CD4-positive, alpha-beta memory T cell (primary cell): ENCODE data around the gene OR10V1. TPM values are rescaled to one million over a fixed set of nuclear protein-coding genes. Genes with fewer than 3 reads are reported as not detected.

Experiments used
- CTCF ChIA-PET: fragments of 350-600 bp; sonication (Branson Sonifier 250); formaldehyde crosslinking; loops from one replicate; lab custom pipeline; 2021; ENCODE audit warnings: inconsistent platforms; ENCODE audit not compliant: partially characterized antibody; lab: Charles Lee
- POLR2A ChIA-PET: fragments of 350-600 bp; sonication (Branson Sonifier 250); formaldehyde crosslinking; loops from one replicate; lab custom pipeline; 2021; ENCODE audit not compliant: partially characterized antibody; lab: Charles Lee
- DNase-seq, 5 donors: peaks; one replicate each; pipeline versions ENCODE4 v3.0.0 to v3.0.0-alpha.2; 2020 to 2022; ENCODE audit warnings: mixed read lengths in 1 of 5
- H3K27ac ChIP-seq: one replicate; pipeline ENCODE4 v1.7.0; 2013; ENCODE audit warnings: low read depth, low read length
- H3K27me3 ChIP-seq: 2 replicates; pipeline ENCODE4 v1.7.0; 2013; ENCODE audit warnings: mild to moderate bottlenecking, low read length, moderate library complexity; ENCODE audit not compliant: insufficient read depth
- H3K36me3 ChIP-seq: 2 replicates; pipeline ENCODE4 v1.7.0; 2013; ENCODE audit warnings: mild to moderate bottlenecking, low read length, moderate library complexity; ENCODE audit not compliant: insufficient read depth
- H3K4me1 ChIP-seq: 2 replicates; pipeline ENCODE4 v1.7.0; 2013; ENCODE audit warnings: mild to moderate bottlenecking, low read length, moderate library complexity; ENCODE audit not compliant: insufficient read depth
- H3K4me3 ChIP-seq, 2 donors: one replicate each; pipeline ENCODE4 v1.7.0; 2013; ENCODE audit warnings: low read length in 2 of 2, mild to moderate bottlenecking in 1 of 2
- H3K9me3 ChIP-seq, 2 donors: one replicate each; pipeline ENCODE4 v1.7.0; 2013; ENCODE audit warnings: low read length in 2 of 2, control low read depth in 1 of 2; ENCODE audit not compliant: control insufficient read depth in 1 of 2
- H3K27ac Mint-ChIP-seq, 7 donors: one replicate each; pipeline ENCODE4 v1.8.0; 2020 to 2021; ENCODE audit warnings: mixed read lengths in 7 of 7, mild to moderate bottlenecking in 6 of 7, inconsistent platforms in 3 of 7, moderate library complexity in 3 of 7
- H3K27me3 Mint-ChIP-seq, 2 donors: one replicate each; pipeline ENCODE4 v1.8.0; 2020 to 2021; ENCODE audit warnings: mixed read lengths in 2 of 2
- H3K36me3 Mint-ChIP-seq, 2 donors: one replicate each; pipeline ENCODE4 v1.8.0; 2020 to 2021; ENCODE audit warnings: mixed read lengths in 2 of 2, inconsistent platforms in 1 of 2, mild to moderate bottlenecking in 1 of 2
- H3K4me1 Mint-ChIP-seq, 4 donors: one replicate each; pipeline ENCODE4 v1.8.0; 2020 to 2021; ENCODE audit warnings: mixed read lengths in 4 of 4, mild to moderate bottlenecking in 1 of 4
- H3K4me3 Mint-ChIP-seq, 8 donors: one replicate each; pipeline ENCODE4 v1.8.0; 2020 to 2021; ENCODE audit warnings: mixed read lengths in 8 of 8, mild to moderate bottlenecking in 7 of 8, moderate library complexity in 6 of 8, inconsistent platforms in 3 of 8
- H3K9me3 Mint-ChIP-seq, 8 donors: one replicate each; pipeline ENCODE4 v1.8.0; 2020 to 2021; ENCODE audit warnings: mixed read lengths in 8 of 8, mild to moderate bottlenecking in 5 of 8, inconsistent platforms in 3 of 8, moderate library complexity in 1 of 8
- intact Hi-C: fragments of 100-400 bp; cut with micrococcal nuclease; formaldehyde crosslinking; loops from one replicate; pipeline ENCODE4 v1.15.1; 2023
- polyA plus RNA-seq, 2 donors: library from polyadenylated mRNA; unstranded; fragments of 300-500 nt; fragmentation: Illumina TruSeq; gene quantifications; one replicate each; pipeline ENCODE4 v1.2.3, GENCODE V29; 2021
- total RNA-seq, 2 experiments: library from RNA; stranded (reverse); gene quantifications; one replicate each; pipeline ENCODE4 v1.2.3, GENCODE V29; 2021

OR10V1 gene
- total and polyA plus RNA-seq, 4 experiments from 2014 or later, result not detected

GRCh38 chr11:59669611-59670009 is 44.0 kb downstream of the OR10V1 start:
- Mint-ChIP-seq H3K9me3 (no peaks in the 10 kb centered on the region), H3K4me3 (peak overlapping the region; percentile 92 to 99 (median 96)), H3K4me1 (peaks cover 28 to 46% (median 35%) of the 10 kb centered on the region in 4 donors), H3K36me3 (peaks cover 26 to 41% of the 10 kb centered on the region in 2 donors), H3K27me3 (no peaks in the 10 kb centered on the region), H3K27ac (peak overlapping the region; percentile 97 to 100 (median 100))
- H3K36me3 ChIP-seq, result peaks cover 13% of the 10 kb centered on the region
- peak overlapping the region; percentile 99 for H3K27ac ChIP-seq
- peak overlapping the region; percentile 78 to 92 for H3K4me3 ChIP-seq
- peaks cover 31% of the 10 kb centered on the region for H3K4me1 ChIP-seq
- no peaks in the 10 kb centered on the region for H3K27me3 ChIP-seq
- intact Hi-C loops, result loop anchor here (1.0 to 2.0 kb wide), 8 partner anchors 54 to 1957 kb away; partner anchors contain the start of genes FAM111A, MED19, MRPL16 and OSBP
- POLR2A ChIA-PET, result interaction anchor here (0.8 to 2.7 kb wide), 17 partner anchors 10 to 140 kb away, joined by 3 to 74 read pairs (median 5); partner anchors contain the start of genes MRPL16, OSBP and STX3
- H3K9me3 ChIP-seq, result no peaks in the 10 kb centered on the region
- DNase-seq, result no peak
- CTCF ChIA-PET, result interaction anchor here (0.8 to 2.3 kb wide), 12 partner anchors 8 to 525 kb away, joined by 3 to 12 read pairs (median 4); partner anchors contain the start of genes DTX4, MRPL16 and OSBP

DNA sequence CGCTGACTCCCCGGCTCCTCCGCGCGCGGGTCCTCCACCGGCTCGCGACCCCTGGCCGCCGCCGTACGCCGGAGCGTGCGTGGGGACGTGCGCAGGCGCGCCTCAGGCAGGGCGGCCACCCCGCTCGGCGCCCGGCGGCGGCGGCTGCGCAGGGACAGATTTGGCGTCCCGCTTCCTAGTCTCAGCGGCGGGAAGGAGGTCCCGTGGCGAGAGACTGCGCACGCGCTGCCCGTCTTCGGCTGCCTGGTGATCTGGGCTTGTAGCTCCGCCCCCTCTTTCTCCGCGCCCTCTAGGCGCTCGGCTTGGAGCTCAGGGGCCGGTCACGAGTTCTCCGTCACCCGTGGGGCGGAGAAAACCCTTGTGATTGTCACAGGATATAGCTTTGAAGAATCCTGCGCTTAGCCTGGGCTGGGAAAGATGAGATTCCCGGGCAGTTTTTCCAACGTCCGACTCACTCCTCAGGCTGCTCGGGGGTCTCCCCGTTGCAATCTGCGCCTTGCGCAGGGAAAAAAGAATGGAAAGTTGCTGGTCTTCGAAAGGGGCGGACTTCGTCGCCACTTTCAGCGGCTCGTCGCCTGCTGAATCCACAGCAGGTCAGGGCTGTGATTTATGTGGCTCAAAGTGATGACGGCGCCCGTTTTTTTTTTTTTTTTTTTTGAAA is 44.6 kb downstream of the OR10V1 start, which contains the start of gene PATL1:
Gene PATL1 (minus strand): TSS at position 88 of the 661 bp plus-strand sequence. CDS start 142 bp downstream, outside the sequence.
- Histone ChIP-seq H3K4me1 (peaks cover 36% of the 10 kb centered on the region), H3K4me3 (peak within 1 kb of the TSS; percentile 83 to 92), H3K27ac (peak within 1 kb of the TSS; percentile 99), H3K9me3 (no peaks in the 10 kb centered on the region), H3K36me3 (peaks cover 14% of the 10 kb centered on the region), H3K27me3 (no peaks in the 10 kb centered on the region)
- peak within 1 kb of the TSS; percentile 97 to 100 (median 100) for H3K27ac Mint-ChIP-seq
- ChIA-PET CTCF (interaction anchor here (0.8 to 2.3 kb wide), 14 partner anchors 8 to 525 kb away, joined by 3 to 12 read pairs (median 4); partner anchors contain the start of genes DTX4, MRPL16, OSBP and STX3), POLR2A (interaction anchor here (0.8 to 2.7 kb wide), 19 partner anchors 10 to 140 kb away, joined by 3 to 74 read pairs (median 5); partner anchors contain the start of genes MRPL16, OSBP and STX3)
- no peaks in the 10 kb centered on the region for H3K9me3 Mint-ChIP-seq
- DNase-seq, result peak; percentile 98 to 100 (median 99)
- no peaks in the 10 kb centered on the region for H3K27me3 Mint-ChIP-seq
- H3K4me3 Mint-ChIP-seq, result peak within 1 kb of the TSS; percentile 92 to 99 (median 96)
- H3K4me1 Mint-ChIP-seq, result peaks cover 29 to 50% (median 38%) of the 10 kb centered on the region in 4 donors
- intact Hi-C loops, result loop anchor here (1.0 to 2.0 kb wide), 8 partner anchors 54 to 1956 kb away; partner anchors contain the start of genes FAM111A, MED19, MRPL16 and OSBP
- peaks cover 26 to 45% of the 10 kb centered on the region in 2 donors for H3K36me3 Mint-ChIP-seq

GRCh38 chr11:59668188-59668949 is 45.3 kb downstream of the OR10V1 start:
- peak overlapping the region; percentile 99 for H3K27ac ChIP-seq
- Mint-ChIP-seq H3K4me1 (peaks cover 30 to 57% (median 39%) of the 10 kb centered on the region in 4 donors), H3K36me3 (peaks cover 26 to 50% of the 10 kb centered on the region in 2 donors), H3K27ac (peak overlapping the region; percentile 88 to 100 (median 95)), H3K4me3 (peak overlapping the region; percentile 92 to 98 (median 94)), H3K27me3 (no peaks in the 10 kb centered on the region), H3K9me3 (no peaks in the 10 kb centered on the region)
- peak overlapping the region; percentile 18 to 83 for H3K4me3 ChIP-seq
- ChIA-PET CTCF (interaction anchor here (0.8 to 2.3 kb wide), 13 partner anchors 9 to 524 kb away, joined by 3 to 12 read pairs (median 4); partner anchors contain the start of genes DTX4, MRPL16, OSBP and STX3), POLR2A (interaction anchor here (0.8 to 2.7 kb wide), 18 partner anchors 9 to 141 kb away, joined by 3 to 74 read pairs (median 5); partner anchors contain the start of genes MRPL16, OSBP and STX3)
- peaks cover 17% of the 10 kb centered on the region for H3K36me3 ChIP-seq
- no peaks in the 10 kb centered on the region for H3K27me3 ChIP-seq
- intact Hi-C loops, result loop anchor here (2.0 kb wide), 3 partner anchors 134 to 1956 kb away; partner anchors contain the start of genes FAM111A, MED19 and TMX2
- H3K9me3 ChIP-seq, result no peaks in the 10 kb centered on the region
- peak in 1 of 5 donors; percentile 87 for DNase-seq
- H3K4me1 ChIP-seq, result peaks cover 43% of the 10 kb centered on the region

- ChIA-PET POLR2A (interaction anchor here (1.4 to 2.2 kb wide), 4 partner anchors 9 to 52 kb away, joined by 4 to 11 read pairs (median 4); partner anchors contain the start of gene OSBP), CTCF (no interaction called here)
- Mint-ChIP-seq H3K27me3 (no peaks in the 10 kb centered on the region), H3K4me1 (peaks cover 32 to 63% (median 40%) of the 10 kb centered on the region in 4 donors), H3K4me3 (peak overlapping the region; percentile 92 to 98 (median 94)), H3K36me3 (peaks cover 30 to 55% of the 10 kb centered on the region in 2 donors), H3K9me3 (no peaks in the 10 kb centered on the region), H3K27ac (peak overlapping the region; percentile 88 to 100 (median 95))
- Histone ChIP-seq H3K4me3 (peak overlapping the region; percentile 18 to 83), H3K9me3 (no peaks in the 10 kb centered on the region), H3K27ac (peak overlapping the region; percentile 99), H3K36me3 (peaks cover 23% of the 10 kb centered on the region), H3K4me1 (peaks cover 48% of the 10 kb centered on the region), H3K27me3 (no peaks in the 10 kb centered on the region)
- no peak for DNase-seq
- intact Hi-C loops, result loop anchor here (2.0 kb wide), 3 partner anchors 135 to 1955 kb away; partner anchors contain the start of genes FAM111A, MED19 and TMX2
Measured at GRCh38 chr11:59667812-59668187, 45.8 kb downstream of the OR10V1 start.

GRCh38 chr11:59666969-59667368 is 46.7 kb downstream of the OR10V1 start:
- Mint-ChIP-seq H3K27ac (peak overlapping the region; percentile 53 to 100 (median 88)), H3K4me1 (peaks cover 32 to 63% (median 40%) of the 10 kb centered on the region in 4 donors), H3K27me3 (no peaks in the 10 kb centered on the region), H3K4me3 (peak overlapping the region; percentile 33 to 98 (median 94)), H3K36me3 (peaks cover 30 to 58% of the 10 kb centered on the region in 2 donors), H3K9me3 (no peaks in the 10 kb centered on the region)
- Histone ChIP-seq H3K27me3 (no peaks in the 10 kb centered on the region), H3K36me3 (peaks cover 23% of the 10 kb centered on the region), H3K4me3 (no peak overlapping the region), H3K9me3 (no peaks in the 10 kb centered on the region), H3K27ac (peak overlapping the region; percentile 99), H3K4me1 (peaks cover 56% of the 10 kb centered on the region)
- ChIA-PET POLR2A (interaction anchor here (1.4 to 2.1 kb wide), 3 partner anchors 10 to 51 kb away, joined by 4 to 11 read pairs (median 4); partner anchors contain the start of gene OSBP), CTCF (no interaction called here)
- intact Hi-C loops, result no loop called here
- DNase-seq, result no peak
